ENCODE data around the gene CTDSP2.

GRCh38 chr12:57868851-57869268 is 22.3 kb upstream of the CTDSP2 start:
- TF ChIP-seq EGR1 (IDR thresholded peaks at IDR 0.05), result no peak
- TF ChIP-seq RAD21 (IDR thresholded peaks at IDR 0.05; ENCODE audit: low read depth), result no peak
- TF ChIP-seq YY1 (IDR thresholded peaks at IDR 0.05; ENCODE audit: low read depth), result no peak
- TF ChIP-seq TAF1 (IDR thresholded peaks at IDR 0.05; ENCODE audit: low read depth), result no peak
- TF ChIP-seq ZBTB7A (IDR thresholded peaks at IDR 0.05; ENCODE audit: low read depth), result no peak
- TF ChIP-seq CREB1 (IDR thresholded peaks at IDR 0.05; ENCODE audit: low read depth), result no peak
- no peak for TF ChIP-seq MAX (IDR thresholded peaks at IDR 0.05)
- TF ChIP-seq REST (IDR thresholded peaks at IDR 0.05; ENCODE audit: low read depth), result no peak
- TF ChIP-seq USF1 (IDR thresholded peaks at IDR 0.05), result no peak
- TF ChIP-seq EP300 (IDR thresholded peaks at IDR 0.05; ENCODE audit: borderline replicate concordance), result no peak

Data from Ishikawa (cell line).